Measurements from ENCODE around the gene TBC1D1.

TBC1D1 gene

GRCh38 chr4:37999000-37999716, 108.3 kb downstream of the TBC1D1 start:
- Mint-ChIP-seq H3K36me3 (peaks cover 21% of the 10 kb centered on the region), H3K9me3 (no peaks in the 10 kb centered on the region), H3K27ac (no peak overlapping the region), H3K4me1 (peaks cover 40% of the 10 kb centered on the region), H3K4me3 (no peak overlapping the region), H3K27me3 (no peaks in the 10 kb centered on the region)
- ATAC-seq = no peak

- no peak overlapping the region for H3K27ac Mint-ChIP-seq
- no peak for ATAC-seq
- no peak overlapping the region for H3K4me3 Mint-ChIP-seq
Observed at GRCh38 chr4:37999965-38000364, 109.1 kb downstream of the TBC1D1 start.

GRCh38 chr4:38001927-38002326, 111.0 kb downstream of the TBC1D1 start:
- H3K9me3 Mint-ChIP-seq = no peaks in the 10 kb centered on the region
- H3K27me3 Mint-ChIP-seq = no peaks in the 10 kb centered on the region
- peaks cover 26% of the 10 kb centered on the region for H3K36me3 Mint-ChIP-seq
- H3K27ac Mint-ChIP-seq = no peak overlapping the region
- ATAC-seq = no peak
- no peak overlapping the region for H3K4me3 Mint-ChIP-seq
- H3K4me1 Mint-ChIP-seq = peaks cover 40% of the 10 kb centered on the region

More at GRCh38 chr4:37999965-38000364, 109.1 kb downstream of the TBC1D1 start:
- Mint-ChIP-seq H3K4me1 (peaks cover 38% of the 10 kb centered on the region), H3K36me3 (peaks cover 21% of the 10 kb centered on the region), H3K27me3 (no peaks in the 10 kb centered on the region), H3K9me3 (no peaks in the 10 kb centered on the region)

DNA sequence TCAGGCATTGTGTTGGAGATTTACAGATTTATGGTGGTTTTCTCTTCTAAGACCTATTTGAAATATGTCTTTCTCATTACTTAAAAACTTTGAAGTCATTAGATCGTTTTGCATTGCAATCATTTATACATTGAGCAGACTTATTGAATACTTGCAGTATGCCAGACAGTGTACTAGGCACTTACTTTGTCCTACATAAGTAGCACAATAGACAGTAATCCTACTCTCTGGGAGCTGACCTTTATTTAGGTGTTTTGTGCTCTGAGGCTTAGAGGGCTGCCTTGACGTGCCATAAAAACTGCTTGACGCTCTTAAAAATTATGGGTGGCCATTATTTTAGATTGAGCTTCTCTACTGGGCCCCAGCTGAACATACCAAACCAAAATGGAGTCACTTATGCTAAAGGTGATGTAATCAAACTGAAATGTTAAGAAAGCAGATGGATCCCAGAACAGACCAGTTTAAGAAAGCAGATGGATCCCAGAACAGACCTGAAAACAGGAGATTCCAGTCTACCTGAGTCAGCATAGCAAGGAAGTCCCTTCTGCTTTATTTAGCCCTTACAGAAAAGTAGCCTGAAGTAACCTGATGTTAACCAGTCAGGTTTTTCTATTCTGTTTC, 111.7 kb downstream of the TBC1D1 start:
- H3K27ac Mint-ChIP-seq = no peak overlapping the region
- H3K4me1 Mint-ChIP-seq = peaks cover 44% of the 10 kb centered on the region
- peaks cover 27% of the 10 kb centered on the region for H3K36me3 Mint-ChIP-seq
- no peak overlapping the region for H3K4me3 Mint-ChIP-seq
- H3K27me3 Mint-ChIP-seq = no peaks in the 10 kb centered on the region
- no peak for ATAC-seq
- H3K9me3 Mint-ChIP-seq = no peaks in the 10 kb centered on the region

DNA sequence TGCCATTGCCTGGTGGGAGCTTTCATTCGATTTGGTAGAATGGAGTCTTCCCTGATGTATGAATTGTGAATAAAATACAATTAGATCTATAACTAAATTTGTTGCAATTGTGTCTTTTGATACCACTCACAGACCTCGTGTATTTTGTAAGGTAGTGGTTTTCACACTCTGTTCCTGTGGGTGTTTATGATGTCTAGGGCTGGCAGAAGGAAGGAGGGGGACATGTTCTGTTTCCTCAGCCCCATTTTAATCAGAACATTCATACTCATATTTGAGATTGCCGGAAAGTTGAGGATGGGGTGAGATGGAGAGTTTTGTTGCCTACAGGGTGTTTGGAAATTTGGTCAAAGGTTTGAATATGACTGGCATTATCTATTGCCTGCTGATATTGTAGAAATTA, 112.2 kb downstream of the TBC1D1 start:
- H3K9me3 Mint-ChIP-seq = no peaks in the 10 kb centered on the region
- no peak overlapping the region for H3K4me3 Mint-ChIP-seq
- H3K27ac Mint-ChIP-seq = no peak overlapping the region
- peaks cover 23% of the 10 kb centered on the region for H3K36me3 Mint-ChIP-seq
- H3K27me3 Mint-ChIP-seq = no peaks in the 10 kb centered on the region
- peaks cover 46% of the 10 kb centered on the region for H3K4me1 Mint-ChIP-seq
- no peak for ATAC-seq

GRCh38 chr4:38003628-38004027, 112.7 kb downstream of the TBC1D1 start:
- Mint-ChIP-seq H3K9me3 (no peaks in the 10 kb centered on the region), H3K27ac (no peak overlapping the region), H3K36me3 (peaks cover 18% of the 10 kb centered on the region), H3K4me3 (no peak overlapping the region), H3K27me3 (no peaks in the 10 kb centered on the region), H3K4me1 (peaks cover 46% of the 10 kb centered on the region)
- no peak for ATAC-seq

GRCh38 chr4:38004062-38004461, 113.2 kb downstream of the TBC1D1 start:
- Mint-ChIP-seq H3K9me3 (no peaks in the 10 kb centered on the region), H3K27ac (no peak overlapping the region), H3K4me1 (peaks cover 45% of the 10 kb centered on the region), H3K27me3 (no peaks in the 10 kb centered on the region), H3K4me3 (no peak overlapping the region), H3K36me3 (peaks cover 17% of the 10 kb centered on the region)
- no peak for ATAC-seq

- Mint-ChIP-seq H3K4me3 (no peak overlapping the region), H3K4me1 (peaks cover 44% of the 10 kb centered on the region)
Observed at GRCh38 chr4:38004887-38005286, 114.0 kb downstream of the TBC1D1 start.

DNA sequence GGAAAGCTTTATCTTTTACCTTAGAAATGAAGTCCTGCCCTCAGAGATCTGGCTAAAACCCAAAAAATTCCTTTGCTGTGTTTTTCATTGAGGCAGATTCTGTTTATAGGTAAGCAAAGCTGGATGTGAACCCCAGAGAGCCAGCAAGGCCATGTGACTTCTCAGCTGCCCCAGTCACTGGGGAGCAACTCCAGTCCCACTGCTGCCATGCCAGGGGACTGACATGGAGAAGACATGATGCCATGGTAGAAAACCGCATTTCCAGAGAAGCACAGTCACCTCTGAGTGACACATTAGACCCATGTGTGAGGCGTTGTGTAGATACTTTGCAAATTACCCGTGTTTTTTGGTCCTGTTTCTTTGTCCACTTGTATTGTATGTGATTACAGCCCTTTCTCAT, 114.8 kb downstream of the TBC1D1 start:
- Mint-ChIP-seq H3K4me3 (no peak overlapping the region), H3K36me3 (peaks cover 17% of the 10 kb centered on the region), H3K9me3 (no peaks in the 10 kb centered on the region), H3K27me3 (no peaks in the 10 kb centered on the region), H3K4me1 (peaks cover 51% of the 10 kb centered on the region), H3K27ac (no peak overlapping the region)
- no peak for ATAC-seq

More at GRCh38 chr4:38004887-38005286, 114.0 kb downstream of the TBC1D1 start:
- no peak overlapping the region for H3K27ac Mint-ChIP-seq
- no peaks in the 10 kb centered on the region for H3K9me3 Mint-ChIP-seq
- ATAC-seq = no peak
- peaks cover 17% of the 10 kb centered on the region for H3K36me3 Mint-ChIP-seq
- H3K27me3 Mint-ChIP-seq = no peaks in the 10 kb centered on the region

DNA sequence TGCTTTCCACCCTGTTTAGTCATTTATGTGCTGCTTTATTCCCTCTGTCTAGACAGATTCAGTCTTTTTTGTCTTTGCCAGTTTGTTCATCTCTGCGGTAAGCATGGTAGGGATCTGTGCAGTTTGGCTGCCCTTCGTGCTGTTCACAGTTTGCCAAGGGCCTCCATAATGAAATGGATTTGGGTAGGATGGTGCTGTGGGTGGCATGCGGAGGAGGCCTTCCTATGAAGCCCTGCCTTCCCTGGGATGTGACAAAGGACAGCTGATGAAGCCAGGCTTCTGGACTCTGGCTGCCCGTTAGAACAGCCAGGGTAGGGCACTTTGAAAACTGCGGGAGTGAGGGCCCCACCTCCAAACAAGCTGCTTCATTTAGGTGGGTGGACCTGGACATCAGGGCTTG, 116.8 kb downstream of the TBC1D1 start:
- Mint-ChIP-seq H3K27ac (no peak overlapping the region), H3K9me3 (no peaks in the 10 kb centered on the region), H3K36me3 (peaks cover 11% of the 10 kb centered on the region), H3K4me3 (no peak overlapping the region), H3K27me3 (no peaks in the 10 kb centered on the region), H3K4me1 (peaks cover 54% of the 10 kb centered on the region)
- ATAC-seq = no peak

DNA sequence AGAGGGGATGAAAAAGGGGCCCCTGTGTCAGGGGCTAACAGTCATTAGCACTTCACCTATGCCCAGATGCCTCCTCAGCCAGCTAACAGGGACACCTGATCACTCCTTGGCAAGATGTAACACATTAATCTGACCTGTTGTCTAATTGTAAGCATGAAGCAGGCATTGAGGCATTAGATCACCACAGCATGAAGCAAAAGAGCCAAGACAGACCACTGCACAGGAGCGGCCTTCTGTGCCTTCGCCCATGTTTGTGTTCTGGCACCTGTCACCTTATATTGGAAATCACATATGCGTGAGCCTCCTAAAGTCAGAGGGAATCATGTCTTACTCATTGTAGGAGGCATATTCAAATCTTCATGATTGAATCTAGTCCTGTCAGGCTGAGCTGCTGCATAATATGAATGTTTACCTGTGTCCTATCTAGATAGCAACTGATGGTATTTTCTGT, 117.7 kb downstream of the TBC1D1 start:
- H3K4me3 Mint-ChIP-seq = no peak overlapping the region
- peaks cover 5% of the 10 kb centered on the region for H3K36me3 Mint-ChIP-seq
- no peak for ATAC-seq
- H3K27me3 Mint-ChIP-seq = no peaks in the 10 kb centered on the region
- H3K27ac Mint-ChIP-seq = no peak overlapping the region
- H3K9me3 Mint-ChIP-seq = no peaks in the 10 kb centered on the region
- peaks cover 46% of the 10 kb centered on the region for H3K4me1 Mint-ChIP-seq

- no peak overlapping the region for H3K27ac Mint-ChIP-seq
- no peak overlapping the region for H3K4me3 Mint-ChIP-seq
- H3K27me3 Mint-ChIP-seq = no peaks in the 10 kb centered on the region
- H3K4me1 Mint-ChIP-seq = peaks cover 45% of the 10 kb centered on the region
- H3K36me3 Mint-ChIP-seq = peaks cover 9% of the 10 kb centered on the region
- ATAC-seq = no peak
- H3K9me3 Mint-ChIP-seq = no peaks in the 10 kb centered on the region
Observed at GRCh38 chr4:38009421-38009820, 118.5 kb downstream of the TBC1D1 start.

- Mint-ChIP-seq H3K9me3 (no peaks in the 10 kb centered on the region), H3K27me3 (no peaks in the 10 kb centered on the region), H3K4me3 (no peak overlapping the region), H3K4me1 (peaks cover 40% of the 10 kb centered on the region), H3K36me3 (peaks cover 14% of the 10 kb centered on the region), H3K27ac (peak overlapping the region; percentile 6)
- ATAC-seq = no peak
Observed at GRCh38 chr4:38009949-38010348, 119.1 kb downstream of the TBC1D1 start.

GRCh38 chr4:38011511-38012162, 120.8 kb downstream of the TBC1D1 start:
- no peaks in the 10 kb centered on the region for H3K9me3 Mint-ChIP-seq
- ATAC-seq = no peak
- H3K4me3 Mint-ChIP-seq = no peak overlapping the region
- H3K27me3 Mint-ChIP-seq = no peaks in the 10 kb centered on the region
- no peak overlapping the region for H3K27ac Mint-ChIP-seq
- H3K36me3 Mint-ChIP-seq = peaks cover 26% of the 10 kb centered on the region
- peaks cover 29% of the 10 kb centered on the region for H3K4me1 Mint-ChIP-seq

GRCh38 chr4:38013461-38014366, 122.8 kb downstream of the TBC1D1 start:
- ATAC-seq = no peak
- Mint-ChIP-seq H3K27me3 (no peaks in the 10 kb centered on the region), H3K4me3 (no peak overlapping the region), H3K36me3 (peaks cover 26% of the 10 kb centered on the region), H3K27ac (no peak overlapping the region), H3K4me1 (peaks cover 12% of the 10 kb centered on the region), H3K9me3 (no peaks in the 10 kb centered on the region)

Measured in stimulated activated memory B cell treated with anti-CD40 and anti-IgM and Interleukin-4, amounts not matched to agents 10 μg/mL and 1 μg/mL and 100 μg/mL, for 72 hours (primary cell).